GM12874 (cell line): ENCODE measurements around the gene LRRFIP2.

Experiments used
- CTCF ChIP-seq: IDR thresholded peaks from 2 replicates; pipeline ENCODE4 v1.5.1; 2011; ENCODE audit warnings: low read depth, mild to moderate bottlenecking, control low read depth, low read length, moderate library complexity; ENCODE audit not compliant: insufficient read depth

LRRFIP2 gene

GRCh38 chr3:37198996-37199395 is 24.6 kb upstream of the LRRFIP2 start:
- no peak for TF ChIP-seq CTCF

- TF ChIP-seq CTCF, result no peak
Measured at GRCh38 chr3:37198547-37198946, 24.2 kb upstream of the LRRFIP2 start.

- TF ChIP-seq CTCF, result no peak
Measured at GRCh38 chr3:37197810-37198371, 23.5 kb upstream of the LRRFIP2 start.

- no peak for TF ChIP-seq CTCF
Measured at GRCh38 chr3:37194533-37194932, 20.2 kb upstream of the LRRFIP2 start.

GRCh38 chr3:37190667-37191066 is 16.3 kb upstream of the LRRFIP2 start:
- no peak for TF ChIP-seq CTCF

GRCh38 chr3:37189109-37189508 is 14.7 kb upstream of the LRRFIP2 start:
- TF ChIP-seq CTCF, result no peak

GRCh38 chr3:37183976-37184375 is 9.6 kb upstream of the LRRFIP2 start:
- TF ChIP-seq CTCF, result no peak
